Bronchial epithelial cell (primary cell): Measurements from ENCODE around the gene LGI4. TPM values are rescaled to one million over a fixed set of nuclear protein-coding genes. Genes with fewer than 3 reads are reported as not detected.

Source experiments
- DNase-seq: peaks from one replicate; pipeline ENCODE4 v3.0.0-alpha.2; 2010; ENCODE audit warnings: low read depth
- FAIRE-seq: peaks from 2 replicates; lab custom pipeline; 2011; peaks lifted over from hg19 to GRCh38; lab: Jason Lieb, UNC
- H3K27me3 ChIP-seq: 2 replicates; pipeline ENCODE4 v1.5.1; 2011; ENCODE audit warnings: low read length; ENCODE audit not compliant: control insufficient read depth, insufficient read depth
- H3K36me3 ChIP-seq: 2 replicates; pipeline ENCODE4 v1.5.1; 2011; ENCODE audit warnings: low read length; ENCODE audit not compliant: control insufficient read depth, insufficient read depth
- H3K4me3 ChIP-seq: 2 replicates; pipeline ENCODE4 v1.5.1; 2011; ENCODE audit warnings: mild to moderate bottlenecking, low read depth, low read length, control low read depth
- CTCF ChIP-seq: IDR thresholded peaks from 2 replicates; pipeline ENCODE4 v1.5.1; 2011; ENCODE audit warnings: mild to moderate bottlenecking, moderate library complexity, low read length, control low read depth, inconsistent platforms; ENCODE audit not compliant: insufficient read depth, severe bottlenecking
- total RNA-seq: library from RNA; depleted of rRNA; stranded (reverse); fragments of >200 nt; gene quantifications from 2 replicates; pipeline ENCODE4 v1.2.1, GENCODE V29; 2014

LGI4 gene
- total RNA-seq, 1 donor from 2014 or later: not detected

GRCh38 chr19:35076657-35077056 is 58.2 kb downstream of the LGI4 start:
- Histone ChIP-seq H3K4me3 (no peak overlapping the region), H3K36me3 (no peaks in the 10 kb centered on the region), H3K27me3 (no peaks in the 10 kb centered on the region)
- no peak for TF ChIP-seq CTCF
- no peak for FAIRE-seq
- DNase-seq: no peak

- H3K4me3 ChIP-seq: no peak overlapping the region
- no peaks in the 10 kb centered on the region for H3K27me3 ChIP-seq
- no peak for TF ChIP-seq CTCF
- DNase-seq (no peak), FAIRE-seq (no peak)
- no peaks in the 10 kb centered on the region for H3K36me3 ChIP-seq
Measured at GRCh38 chr19:35076026-35076370, 58.9 kb downstream of the LGI4 start.

- Histone ChIP-seq H3K27me3 (no peaks in the 10 kb centered on the region), H3K4me3 (no peak overlapping the region), H3K36me3 (no peaks in the 10 kb centered on the region)
- DNase-seq: no peak
- no peak for FAIRE-seq
- no peak for TF ChIP-seq CTCF
Measured at GRCh38 chr19:35075202-35076025, 59.4 kb downstream of the LGI4 start.

Other genes with a start within 250 kb of the LGI4 start
- gene ZNF30, start 208.2 kb downstream of the LGI4 start, total RNA-seq: 1.5 and 3.7 TPM in 2 replicates
- 1.2 and 1.8 TPM in 2 replicates for gene ZNF792, start 170.8 kb downstream of the LGI4 start, total RNA-seq
- 6.3 and 7.9 TPM in 2 replicates for gene GRAMD1A, start 134.7 kb downstream of the LGI4 start, total RNA-seq
- 0.13 and 0.26 TPM in 2 replicates for gene SCN1B, start 104.6 kb downstream of the LGI4 start, total RNA-seq
- gene HPN, start 93.3 kb downstream of the LGI4 start, total RNA-seq: not detected in 2 replicates
- gene FXYD3, start 19.2 kb downstream of the LGI4 start, total RNA-seq: 309 and 548 TPM in 2 replicates
- gene FXYD1, start 3.8 kb upstream of the LGI4 start, total RNA-seq: not detected in 2 replicates
- not detected in 2 replicates for gene FXYD7, start 8.2 kb upstream of the LGI4 start, total RNA-seq
- 11.3 and 12.4 TPM in 2 replicates for gene FXYD5, start 19.7 kb upstream of the LGI4 start, total RNA-seq
- not detected in 2 replicates for gene FAM187B, start 93.7 kb upstream of the LGI4 start, total RNA-seq
- gene LSR, start 113.9 kb upstream of the LGI4 start, total RNA-seq: 11.3 and 27.0 TPM in 2 replicates
- gene USF2, start 133.9 kb upstream of the LGI4 start, total RNA-seq: 60.8 and 67.3 TPM in 2 replicates
- gene HAMP, start 147.5 kb upstream of the LGI4 start, total RNA-seq: not detected in 2 replicates
- not detected in 2 replicates for gene MAG, start 157.1 kb upstream of the LGI4 start, total RNA-seq
- 0.53 TPM in 1 of 2 replicates, not detected in the other for gene CD22, start 194.1 kb upstream of the LGI4 start, total RNA-seq
- gene FFAR1, start 212.8 kb upstream of the LGI4 start, total RNA-seq: not detected in 2 replicates
- gene FFAR3, start 223.4 kb upstream of the LGI4 start, total RNA-seq: not detected in 2 replicates
- not detected in 2 replicates for gene GPR42, start 236.0 kb upstream of the LGI4 start, total RNA-seq